Glutamatergic neuron (in vitro differentiated cells): ENCODE results near the gene VAV2. TPM values are rescaled to one million over a fixed set of nuclear protein-coding genes. Genes with fewer than 3 reads are reported as not detected.

Experiments
- DNase-seq: peaks from one replicate; pipeline ENCODE4 v3.0.0; 2022
- H3K27ac Mint-ChIP-seq: one replicate; pipeline ENCODE4 v1.8.0; 2020; ENCODE audit warnings: mild to moderate bottlenecking, mixed read lengths, inconsistent platforms; ENCODE audit not compliant: unreplicated experiment
- H3K27me3 Mint-ChIP-seq: one replicate; pipeline ENCODE4 v1.8.0; 2020; ENCODE audit warnings: mild to moderate bottlenecking, moderate library complexity, mixed read lengths, inconsistent platforms; ENCODE audit not compliant: unreplicated experiment
- H3K36me3 Mint-ChIP-seq: one replicate; pipeline ENCODE4 v1.8.0; 2020; ENCODE audit warnings: mild to moderate bottlenecking, mixed read lengths, inconsistent platforms; ENCODE audit not compliant: unreplicated experiment
- H3K4me1 Mint-ChIP-seq: one replicate; pipeline ENCODE4 v1.8.0; 2020; ENCODE audit warnings: mild to moderate bottlenecking, low read depth, mixed read lengths, inconsistent platforms; ENCODE audit not compliant: unreplicated experiment
- H3K4me3 Mint-ChIP-seq: one replicate; pipeline ENCODE4 v1.8.0; 2020; ENCODE audit warnings: mild to moderate bottlenecking, mixed read lengths, inconsistent platforms; ENCODE audit not compliant: unreplicated experiment
- H3K9me3 Mint-ChIP-seq: one replicate; pipeline ENCODE4 v1.8.0; 2020; ENCODE audit warnings: mild to moderate bottlenecking, moderate library complexity, mixed read lengths, inconsistent platforms; ENCODE audit not compliant: unreplicated experiment
- total RNA-seq: library from RNA; stranded (reverse); fragmentation: NEBNext Ultra II Directional; extraction: Animal tissue kit (Norgen Biotek cat#: 25700); gene quantifications from one replicate; pipeline ENCODE4 v1.2.1, GENCODE V29; 2021; ENCODE audit not compliant: unreplicated experiment
- TF ChIP-seq, protein P1 (sequence below): fragments of 200-600 bp; sonication (generic); IDR thresholded peaks from one replicate; pipeline ENCODE4 v1.5.0; 2021; ENCODE audit not compliant: partially characterized antibody, unreplicated experiment

The VAV2 gene
- total RNA-seq, 1 donor from 2014 or later = 270 TPM

DNA sequence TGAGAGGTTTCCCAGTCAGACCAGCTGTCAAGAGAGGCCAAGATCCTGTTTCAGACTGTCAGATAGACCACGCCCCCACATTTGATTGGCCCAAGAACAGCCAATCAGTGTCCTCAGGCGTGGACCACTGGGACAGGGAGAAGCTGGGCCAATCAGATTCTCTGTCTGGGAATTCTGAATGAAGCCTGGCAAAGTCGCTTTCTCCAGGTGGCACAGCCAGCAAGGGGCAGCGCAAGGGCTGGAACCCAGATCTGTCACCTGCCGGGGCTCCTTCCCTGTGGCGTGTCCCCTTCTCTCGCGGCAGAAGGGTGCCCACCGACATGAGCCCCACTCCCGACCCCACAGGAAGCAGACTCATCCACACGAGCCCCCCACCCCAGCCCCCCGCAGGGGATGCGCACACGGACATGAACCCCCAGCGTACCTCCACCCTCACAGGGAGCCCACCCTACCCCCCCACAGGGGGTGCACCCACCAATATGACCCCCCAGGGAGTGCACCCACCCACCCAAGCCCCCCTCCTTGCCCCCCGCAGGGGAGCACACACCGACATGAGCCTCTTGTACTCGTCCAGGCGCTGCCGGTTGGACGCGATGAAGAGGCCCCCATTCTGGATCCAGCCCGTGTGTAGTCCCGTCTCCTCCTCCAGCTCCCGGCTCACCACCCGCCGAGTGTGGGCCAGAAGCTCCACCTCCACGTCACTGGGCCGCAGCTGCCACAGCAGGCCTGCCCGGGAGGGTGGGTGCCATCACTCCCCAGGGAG, 260.1 kb downstream of the VAV2 start:
- Mint-ChIP-seq H3K9me3 (peaks cover 3% of the 10 kb centered on the region), H3K4me3 (no peak overlapping the region), H3K36me3 (no peaks in the 10 kb centered on the region), H3K27ac (no peak overlapping the region), H3K4me1 (peaks cover 12% of the 10 kb centered on the region), H3K27me3 (peaks cover 11% of the 10 kb centered on the region)
- peak; percentile 50 for DNase-seq
- TF ChIP-seq, protein P1, sequence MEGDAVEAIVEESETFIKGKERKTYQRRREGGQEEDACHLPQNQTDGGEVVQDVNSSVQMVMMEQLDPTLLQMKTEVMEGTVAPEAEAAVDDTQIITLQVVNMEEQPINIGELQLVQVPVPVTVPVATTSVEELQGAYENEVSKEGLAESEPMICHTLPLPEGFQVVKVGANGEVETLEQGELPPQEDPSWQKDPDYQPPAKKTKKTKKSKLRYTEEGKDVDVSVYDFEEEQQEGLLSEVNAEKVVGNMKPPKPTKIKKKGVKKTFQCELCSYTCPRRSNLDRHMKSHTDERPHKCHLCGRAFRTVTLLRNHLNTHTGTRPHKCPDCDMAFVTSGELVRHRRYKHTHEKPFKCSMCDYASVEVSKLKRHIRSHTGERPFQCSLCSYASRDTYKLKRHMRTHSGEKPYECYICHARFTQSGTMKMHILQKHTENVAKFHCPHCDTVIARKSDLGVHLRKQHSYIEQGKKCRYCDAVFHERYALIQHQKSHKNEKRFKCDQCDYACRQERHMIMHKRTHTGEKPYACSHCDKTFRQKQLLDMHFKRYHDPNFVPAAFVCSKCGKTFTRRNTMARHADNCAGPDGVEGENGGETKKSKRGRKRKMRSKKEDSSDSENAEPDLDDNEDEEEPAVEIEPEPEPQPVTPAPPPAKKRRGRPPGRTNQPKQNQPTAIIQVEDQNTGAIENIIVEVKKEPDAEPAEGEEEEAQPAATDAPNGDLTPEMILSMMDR = no peak

DNA sequence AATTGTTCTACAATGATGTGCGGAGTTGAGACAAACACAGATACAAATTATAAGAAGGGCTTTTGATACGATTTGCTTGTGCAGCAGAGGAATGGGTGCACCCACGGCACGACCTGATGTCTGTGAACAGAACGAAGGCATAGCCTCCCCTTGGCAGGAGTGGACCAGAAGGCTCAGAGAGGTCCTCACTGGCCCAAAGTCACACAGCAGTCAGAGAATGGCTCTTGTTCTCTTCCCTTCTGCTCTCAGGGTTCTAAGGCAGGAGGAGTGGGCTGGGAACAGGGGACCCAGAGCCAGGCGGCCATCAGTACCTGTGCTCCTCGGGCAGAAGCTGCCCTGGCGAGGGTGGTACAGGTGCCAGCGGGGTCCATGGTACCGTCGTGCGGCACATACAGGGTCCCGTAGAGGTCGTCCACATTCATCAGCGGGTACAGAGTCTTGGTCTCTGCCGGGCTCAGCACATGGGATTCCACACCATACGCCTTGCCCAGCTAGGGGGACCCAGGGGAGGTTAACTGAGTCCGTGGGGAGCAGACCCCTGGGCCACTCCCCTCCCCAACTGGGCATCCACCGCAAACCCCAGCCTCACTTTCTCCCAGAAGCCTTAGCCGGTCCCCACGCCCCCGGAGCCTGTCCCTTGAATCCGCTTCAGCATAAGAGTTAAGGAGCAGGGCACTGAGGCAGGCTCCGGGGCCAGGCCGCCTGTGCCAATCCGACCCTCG, 261.0 kb downstream of the VAV2 start:
- TF ChIP-seq, protein P1 = no peak
- Mint-ChIP-seq H3K4me1 (peaks cover 18% of the 10 kb centered on the region), H3K27me3 (peaks cover 12% of the 10 kb centered on the region), H3K4me3 (no peak overlapping the region), H3K9me3 (no peaks in the 10 kb centered on the region), H3K27ac (no peak overlapping the region), H3K36me3 (no peaks in the 10 kb centered on the region)
- peak; percentile 14 for DNase-seq

DNA sequence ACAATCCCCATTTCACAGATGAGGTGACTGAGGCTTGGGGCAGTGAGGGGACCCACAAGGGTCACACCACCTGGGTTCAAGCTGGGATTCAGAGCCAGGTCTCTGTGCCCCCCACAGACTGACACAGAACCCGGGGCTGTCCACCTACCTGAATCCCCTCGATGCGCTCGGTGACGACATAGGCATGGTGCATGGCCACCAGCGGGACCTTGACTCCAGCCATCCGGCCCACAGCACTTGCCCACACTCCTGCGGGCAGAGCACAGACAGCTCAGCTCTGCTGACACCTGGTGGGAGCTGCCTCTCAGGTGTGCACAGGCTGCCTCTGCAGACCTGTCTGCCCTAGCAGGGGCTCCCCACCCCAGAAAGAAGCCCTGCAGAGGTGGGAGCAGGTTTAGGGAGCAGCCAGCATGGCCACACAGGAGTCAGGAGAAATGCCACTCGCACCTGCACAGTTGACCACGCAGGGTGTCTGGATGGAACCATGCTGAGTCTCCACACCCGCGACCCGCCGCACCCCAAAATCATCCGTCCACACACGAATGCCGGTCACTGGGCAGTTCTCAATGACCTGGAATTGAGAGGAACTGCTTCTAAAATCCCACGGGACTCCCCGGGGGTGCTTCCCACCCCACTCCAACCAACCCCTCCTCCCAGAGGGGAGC, 262.4 kb downstream of the VAV2 start:
- H3K4me3 Mint-ChIP-seq = no peak overlapping the region
- TF ChIP-seq, protein P1 = no peak
- no peaks in the 10 kb centered on the region for H3K36me3 Mint-ChIP-seq
- H3K27me3 Mint-ChIP-seq = peaks cover 12% of the 10 kb centered on the region
- peaks cover 13% of the 10 kb centered on the region for H3K4me1 Mint-ChIP-seq
- no peak overlapping the region for H3K27ac Mint-ChIP-seq
- DNase-seq = no peak
- H3K9me3 Mint-ChIP-seq = peaks cover 5% of the 10 kb centered on the region

DNA sequence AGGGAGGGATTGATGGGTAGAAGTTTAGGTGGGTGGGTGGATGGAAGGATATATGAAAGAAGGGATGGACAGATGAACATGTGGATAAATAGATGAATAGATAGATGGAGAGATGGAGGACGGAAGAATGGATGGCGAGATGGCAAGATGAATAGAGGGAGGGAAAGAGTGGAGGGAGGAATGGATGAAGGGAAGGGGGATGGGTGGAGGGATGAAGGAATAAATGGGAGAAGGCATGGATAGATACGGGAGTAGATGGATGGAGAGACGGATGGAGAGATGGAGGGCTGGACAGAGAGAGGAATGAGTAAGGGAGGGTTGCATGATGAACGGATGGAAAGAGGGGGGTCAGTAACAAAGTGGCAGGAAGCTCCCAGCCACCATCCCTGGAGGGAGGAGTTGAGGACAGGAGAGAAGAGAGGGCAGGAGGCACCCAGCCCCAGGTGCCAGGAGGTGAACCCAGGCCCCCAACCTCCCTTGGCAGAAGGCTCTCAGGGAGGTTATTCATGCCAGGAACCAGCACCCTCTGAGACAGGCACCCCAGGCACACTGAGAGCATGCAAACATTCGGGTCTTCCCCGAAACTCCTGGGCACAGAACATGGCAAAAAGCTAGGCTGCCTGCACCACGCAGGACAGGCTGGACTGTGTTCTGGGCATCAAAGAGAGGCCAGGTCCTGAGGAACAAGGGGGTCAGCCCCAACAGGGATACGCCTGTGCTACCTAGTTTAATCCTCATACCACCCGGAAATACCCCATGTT, 263.1 kb downstream of the VAV2 start:
- Mint-ChIP-seq H3K27ac (no peak overlapping the region), H3K4me3 (no peak overlapping the region), H3K36me3 (no peaks in the 10 kb centered on the region), H3K9me3 (peaks cover 5% of the 10 kb centered on the region), H3K27me3 (peaks cover 9% of the 10 kb centered on the region), H3K4me1 (peaks cover 10% of the 10 kb centered on the region)
- TF ChIP-seq, protein P1 = no peak
- no peak for DNase-seq
